Measurements from ENCODE around the gene RCOR1. TPM values are rescaled to one million over a fixed set of nuclear protein-coding genes. Genes with fewer than 3 reads are reported as not detected.

RCOR1 gene
- total RNA-seq, 1 donor from 2014 or later, result 23.9 TPM

- Mint-ChIP-seq H3K4me3 (no peak overlapping the region), H3K9me3 (no peaks in the 10 kb centered on the region)
These were observed 144.5 kb downstream of the RCOR1 start for GRCh38 chr14:102736956-102737355.

GRCh38 chr14:102737402-102738372, 145.2 kb downstream of the RCOR1 start:
- H3K36me3 Mint-ChIP-seq (ENCODE audit: low read depth), result no peaks in the 10 kb centered on the region
- H3K4me3 Mint-ChIP-seq, result no peak overlapping the region
- DNase-seq (ENCODE audit: low spot score), result no peak
- H3K27ac Mint-ChIP-seq, result no peak overlapping the region
- no peaks in the 10 kb centered on the region for H3K9me3 Mint-ChIP-seq
- intact Hi-C loops (cut with micrococcal nuclease), result no loop called here
- no peaks in the 10 kb centered on the region for H3K27me3 Mint-ChIP-seq (ENCODE audit: insufficient read depth)
- H3K4me1 Mint-ChIP-seq (ENCODE audit: low read depth), result no peaks in the 10 kb centered on the region

More at GRCh38 chr14:102736956-102737355, 144.5 kb downstream of the RCOR1 start:
- intact Hi-C loops (cut with micrococcal nuclease), result no loop called here
- Mint-ChIP-seq H3K36me3 (ENCODE audit: low read depth) (no peaks in the 10 kb centered on the region), H3K27me3 (ENCODE audit: insufficient read depth) (no peaks in the 10 kb centered on the region), H3K27ac (no peak overlapping the region), H3K4me1 (ENCODE audit: low read depth) (no peaks in the 10 kb centered on the region)
- DNase-seq (ENCODE audit: low spot score), result no peak

- Mint-ChIP-seq H3K36me3 (ENCODE audit: low read depth) (peaks cover 4% of the 10 kb centered on the region), H3K4me3 (no peak overlapping the region), H3K4me1 (ENCODE audit: low read depth) (no peaks in the 10 kb centered on the region), H3K9me3 (no peaks in the 10 kb centered on the region), H3K27me3 (ENCODE audit: insufficient read depth) (no peaks in the 10 kb centered on the region), H3K27ac (no peak overlapping the region)
- intact Hi-C loops (cut with micrococcal nuclease), result no loop called here
- DNase-seq (ENCODE audit: low spot score), result no peak
These were observed 146.1 kb downstream of the RCOR1 start for GRCh38 chr14:102738373-102739189.

GRCh38 chr14:102739190-102739469, 146.7 kb downstream of the RCOR1 start:
- Mint-ChIP-seq H3K4me3 (no peak overlapping the region), H3K36me3 (ENCODE audit: low read depth) (peaks cover 4% of the 10 kb centered on the region), H3K4me1 (ENCODE audit: low read depth) (no peaks in the 10 kb centered on the region), H3K27me3 (ENCODE audit: insufficient read depth) (no peaks in the 10 kb centered on the region), H3K27ac (no peak overlapping the region), H3K9me3 (no peaks in the 10 kb centered on the region)
- no peak for DNase-seq (ENCODE audit: low spot score)
- intact Hi-C loops (cut with micrococcal nuclease), result no loop called here

GRCh38 chr14:102746634-102747438, 154.4 kb downstream of the RCOR1 start:
- intact Hi-C loops (cut with micrococcal nuclease), result no loop called here
- H3K4me1 Mint-ChIP-seq (ENCODE audit: low read depth), result no peaks in the 10 kb centered on the region

GRCh38 chr14:102748806-102749205, 156.4 kb downstream of the RCOR1 start:
- no peak for DNase-seq (ENCODE audit: low spot score)
- Mint-ChIP-seq H3K27me3 (ENCODE audit: insufficient read depth) (no peaks in the 10 kb centered on the region), H3K36me3 (ENCODE audit: low read depth) (no peaks in the 10 kb centered on the region), H3K9me3 (no peaks in the 10 kb centered on the region), H3K27ac (no peak overlapping the region), H3K4me1 (ENCODE audit: low read depth) (no peaks in the 10 kb centered on the region), H3K4me3 (no peak overlapping the region)
- intact Hi-C loops (cut with micrococcal nuclease), result no loop called here

More at GRCh38 chr14:102746634-102747438, 154.4 kb downstream of the RCOR1 start:
- no peak for DNase-seq (ENCODE audit: low spot score)
- Mint-ChIP-seq H3K27me3 (ENCODE audit: insufficient read depth) (no peaks in the 10 kb centered on the region), H3K4me3 (no peak overlapping the region), H3K36me3 (ENCODE audit: low read depth) (peaks cover 4% of the 10 kb centered on the region), H3K27ac (no peak overlapping the region), H3K9me3 (no peaks in the 10 kb centered on the region)

- intact Hi-C loops (cut with micrococcal nuclease), result no loop called here
- no peaks in the 10 kb centered on the region for H3K27me3 Mint-ChIP-seq (ENCODE audit: insufficient read depth)
- no peak overlapping the region for H3K27ac Mint-ChIP-seq
- H3K4me3 Mint-ChIP-seq, result no peak overlapping the region
- H3K36me3 Mint-ChIP-seq (ENCODE audit: low read depth), result no peaks in the 10 kb centered on the region
- H3K4me1 Mint-ChIP-seq (ENCODE audit: low read depth), result no peaks in the 10 kb centered on the region
- no peak for DNase-seq (ENCODE audit: low spot score)
- no peaks in the 10 kb centered on the region for H3K9me3 Mint-ChIP-seq
These were observed 157.2 kb downstream of the RCOR1 start for GRCh38 chr14:102749393-102750305.

- Mint-ChIP-seq H3K9me3 (no peaks in the 10 kb centered on the region), H3K27ac (no peak overlapping the region), H3K36me3 (ENCODE audit: low read depth) (no peaks in the 10 kb centered on the region), H3K4me1 (ENCODE audit: low read depth) (no peaks in the 10 kb centered on the region), H3K27me3 (ENCODE audit: insufficient read depth) (no peaks in the 10 kb centered on the region), H3K4me3 (no peak overlapping the region)
- intact Hi-C loops (cut with micrococcal nuclease), result no loop called here
- no peak for DNase-seq (ENCODE audit: low spot score)
These were observed 157.9 kb downstream of the RCOR1 start for GRCh38 chr14:102750376-102750775.

GRCh38 chr14:102751088-102751487, 158.6 kb downstream of the RCOR1 start:
- H3K4me3 Mint-ChIP-seq, result no peak overlapping the region

GRCh38 chr14:102752239-102752847, 159.9 kb downstream of the RCOR1 start:
- no peak overlapping the region for H3K4me3 Mint-ChIP-seq
- no peak for DNase-seq (ENCODE audit: low spot score)

More at GRCh38 chr14:102751088-102751487, 158.6 kb downstream of the RCOR1 start:
- no peak for DNase-seq (ENCODE audit: low spot score)
- H3K27ac Mint-ChIP-seq, result no peak overlapping the region
- no peaks in the 10 kb centered on the region for H3K9me3 Mint-ChIP-seq
- intact Hi-C loops (cut with micrococcal nuclease), result no loop called here
- no peaks in the 10 kb centered on the region for H3K4me1 Mint-ChIP-seq (ENCODE audit: low read depth)
- no peaks in the 10 kb centered on the region for H3K36me3 Mint-ChIP-seq (ENCODE audit: low read depth)
- no peaks in the 10 kb centered on the region for H3K27me3 Mint-ChIP-seq (ENCODE audit: insufficient read depth)

GRCh38 chr14:102754370-102755262, 162.2 kb downstream of the RCOR1 start:
- H3K27ac Mint-ChIP-seq, result no peak overlapping the region
- H3K4me1 Mint-ChIP-seq (ENCODE audit: low read depth), result no peaks in the 10 kb centered on the region
- no peaks in the 10 kb centered on the region for H3K36me3 Mint-ChIP-seq (ENCODE audit: low read depth)
- H3K4me3 Mint-ChIP-seq, result no peak overlapping the region
- H3K9me3 Mint-ChIP-seq, result no peaks in the 10 kb centered on the region
- intact Hi-C loops (cut with micrococcal nuclease), result no loop called here
- no peak for DNase-seq (ENCODE audit: low spot score)
- H3K27me3 Mint-ChIP-seq (ENCODE audit: insufficient read depth), result no peaks in the 10 kb centered on the region

More at GRCh38 chr14:102752239-102752847, 159.9 kb downstream of the RCOR1 start:
- Mint-ChIP-seq H3K27ac (no peak overlapping the region), H3K27me3 (ENCODE audit: insufficient read depth) (no peaks in the 10 kb centered on the region), H3K4me1 (ENCODE audit: low read depth) (no peaks in the 10 kb centered on the region), H3K9me3 (no peaks in the 10 kb centered on the region), H3K36me3 (ENCODE audit: low read depth) (no peaks in the 10 kb centered on the region)
- intact Hi-C loops (cut with micrococcal nuclease), result no loop called here
